GM03348 (cell line): ENCODE data around the gene S100A13.

Experiments
- DNase-seq: peaks from one replicate; pipeline ENCODE4 v3.0.0; 2012; ENCODE audit warnings: low spot score

S100A13 gene

DNA sequence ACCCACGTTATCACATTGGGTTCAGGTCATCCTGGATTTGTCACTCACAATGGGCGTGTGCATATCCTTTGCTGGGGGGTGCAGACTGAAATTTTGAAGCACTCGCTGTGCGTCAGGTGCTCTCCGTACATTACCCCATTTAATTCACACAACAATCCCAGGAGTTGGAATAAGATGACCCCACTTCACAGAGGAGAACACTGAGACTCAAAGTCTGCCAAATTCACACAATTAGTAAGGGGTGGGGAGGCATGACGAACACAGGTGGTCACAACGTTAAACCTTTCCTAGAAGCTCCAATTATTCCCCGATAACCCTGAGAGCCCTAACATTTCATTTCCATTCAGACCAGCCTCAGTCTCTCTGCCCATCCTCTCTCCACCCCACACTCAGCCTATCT lies 57.8 kb downstream of the S100A13 start:
- no peak for DNase-seq
